A549 (cell line): ENCODE results near the gene MAP4K4. TPM values are rescaled to one million over a fixed set of nuclear protein-coding genes. Genes with fewer than 3 reads are reported as not detected.

ENCODE experiments used
- ATAC-seq, 2 experiments: fragments of 200-7000 bp in 1 of 2; fragments of >200 bp in 1 of 2; cut with Nextera tagmentation in 1 of 2; cut with Tn5 transposase in 1 of 2; 3 replicates each; pipeline versions ENCODE4 v1.8.0 to v1.9.1; 2018 to 2020; ENCODE audit warnings: mild to moderate bottlenecking in 1 of 2, moderate library complexity in 1 of 2
- CTCF ChIA-PET: fragments of 300-600 bp; sonication (Branson Sonifier 250); formaldehyde crosslinking; extraction: SDS; loops from one replicate; lab custom pipeline; 2021; ENCODE audit warnings: antibody characterized with exemption, inconsistent platforms; lab: Yijun Ruan, JAX
- POLR2A ChIA-PET: fragments of 350-600 bp; formaldehyde crosslinking; extraction: SDS; loops from one replicate; lab custom pipeline; 2021; ENCODE audit warnings: antibody characterized with exemption, inconsistent platforms; lab: Yijun Ruan, JAX
- DNase-seq, 2 experiments: peaks; one replicate each; pipeline versions ENCODE4 v3.0.0 to v3.0.0-alpha.2; 2011 to 2016; ENCODE audit warnings: low read depth in 1 of 2, low spot score in 1 of 2
- FAIRE-seq: peaks from 2 replicates; lab custom pipeline; 2011; peaks lifted over from hg19 to GRCh38; lab: Jason Lieb, UNC
- H3K27ac ChIP-seq, 2 experiments: fragments of >200 bp; sonication (Bioruptor Twin); formaldehyde crosslinking; 3 replicates each; pipeline ENCODE4 v1.5.1; 2016 to 2017
- H3K4me1 ChIP-seq: fragments of >200 bp; sonication (Bioruptor Twin); formaldehyde crosslinking; 3 replicates; pipeline ENCODE4 v1.6.1; 2016
- H3K4me2 ChIP-seq: fragments of >200 bp; sonication (Bioruptor Twin); formaldehyde crosslinking; 3 replicates; pipeline ENCODE4 v1.6.1; 2016
- H3K4me3 ChIP-seq: fragments of >200 bp; sonication (Bioruptor Twin); formaldehyde crosslinking; 3 replicates; pipeline ENCODE4 v1.5.1; 2016
- H3K9me3 ChIP-seq: fragments of >200 bp; sonication (Bioruptor Twin); formaldehyde crosslinking; 3 replicates; pipeline ENCODE4 v1.6.1; 2016
- CBX8 ChIP-seq: fragments of 200-600 bp; sonication (generic); IDR thresholded peaks from 2 replicates; pipeline ENCODE4 v1.6.1; 2016
- CEBPB ChIP-seq, 2 experiments: fragments of >200 bp in 1 of 2; sonication (Bioruptor Twin) in 1 of 2; formaldehyde crosslinking in 1 of 2; IDR thresholded peaks; 2 replicates each; pipeline ENCODE4 v1.6.1; 2012 to 2016
- CHD4 ChIP-seq: fragments of 200-600 bp; sonication (generic); IDR thresholded peaks from 2 replicates; pipeline ENCODE4 v1.6.1; 2016; ENCODE audit warnings: antibody characterized with exemption, mild to moderate bottlenecking, borderline replicate concordance
- E2F6 ChIP-seq: IDR thresholded peaks from 2 replicates; pipeline ENCODE4 v1.6.1; 2012; ENCODE audit warnings: low read depth, borderline replicate concordance
- EHMT2 ChIP-seq: fragments of 200-600 bp; sonication (generic); IDR thresholded peaks from 2 replicates; pipeline ENCODE4 v1.6.1; 2016; ENCODE audit warnings: antibody characterized with exemption, low read depth, mild to moderate bottlenecking, moderate library complexity
- EP300 ChIP-seq, 2 experiments: fragments of >200 bp; sonication (Bioruptor Twin); formaldehyde crosslinking; IDR thresholded peaks; 2 replicates in 1 of 2; 3 replicates in 1 of 2; pipeline ENCODE4 v1.6.1; 2016 to 2017
- ESRRA ChIP-seq: fragments of 150-350 bp; IDR thresholded peaks from 2 replicates; pipeline ENCODE4 v1.6.1; 2014; ENCODE audit warnings: mild to moderate bottlenecking, low read length, borderline replicate concordance
- FOSB ChIP-seq: fragments of 250-450 bp; sonication (Bioruptor Pico); IDR thresholded peaks from 2 replicates; pipeline ENCODE4 v1.5.0; 2020; ENCODE audit warnings: mild to moderate bottlenecking, moderate library complexity
- FOSL2 ChIP-seq, 2 experiments: fragments of 450-650 bp in 1 of 2; fragments of >200 bp in 1 of 2; sonication (Bioruptor Twin) in 1 of 2; formaldehyde crosslinking; IDR thresholded peaks; 2 replicates each; pipeline versions ENCODE4 v1.5.0 to v1.6.1; 2016 to 2020; ENCODE audit warnings: mild to moderate bottlenecking in 1 of 2, moderate library complexity in 1 of 2
- GATA3 ChIP-seq: IDR thresholded peaks from 2 replicates; pipeline ENCODE4 v1.6.1; 2012; ENCODE audit warnings: borderline replicate concordance
- HDAC2 ChIP-seq: fragments of 200-600 bp; sonication (generic); IDR thresholded peaks from 2 replicates; pipeline ENCODE4 v1.6.1; 2016
- HEYL ChIP-seq: fragments of 250-450 bp; sonication (Bioruptor Pico); IDR thresholded peaks from 2 replicates; pipeline ENCODE4 v1.8.0; 2021; ENCODE audit warnings: mild to moderate bottlenecking, moderate library complexity
- MAFK ChIP-seq: fragments of 450-650 bp; IDR thresholded peaks from 2 replicates; pipeline ENCODE4 v1.6.1; 2014; ENCODE audit not compliant: partially characterized antibody
- MYC ChIP-seq: IDR thresholded peaks from 2 replicates; pipeline ENCODE4 v1.6.1; 2012; ENCODE audit warnings: mild to moderate bottlenecking, inconsistent platforms, low read length, improper control_type of control experiment, borderline replicate concordance
- NFE2L2 ChIP-seq: fragments of 150-350 bp; conservative IDR thresholded peaks from 2 replicates; pipeline ENCODE4 v1.6.1; 2014; ENCODE audit warnings: low read length
- PBX3 ChIP-seq: IDR thresholded peaks from 2 replicates; pipeline ENCODE4 v1.6.1; 2012
- PHF8 ChIP-seq: fragments of 200-600 bp; sonication (generic); IDR thresholded peaks from 2 replicates; pipeline ENCODE4 v1.6.1; 2016; ENCODE audit warnings: low read depth, mild to moderate bottlenecking, antibody characterized with exemption, moderate library complexity, borderline replicate concordance
- POLR2A ChIP-seq: IDR thresholded peaks from 2 replicates; pipeline ENCODE4 v1.6.1; 2012; ENCODE audit warnings: mild to moderate bottlenecking, low read length
- RAD21 ChIP-seq, 2 experiments: fragments of >200 bp in 1 of 2; sonication (Bioruptor Twin) in 1 of 2; formaldehyde crosslinking in 1 of 2; IDR thresholded peaks in 1 of 2; conservative IDR thresholded peaks in 1 of 2; 2 replicates in 1 of 2; 3 replicates in 1 of 2; pipeline ENCODE4 v1.6.1; 2012 to 2018; ENCODE audit warnings: inconsistent platforms in 1 of 2
- RFX5 ChIP-seq: fragments of 450-650 bp; IDR thresholded peaks from 2 replicates; pipeline ENCODE4 v1.7.1; 2014; ENCODE audit warnings: antibody characterized with exemption, mild to moderate bottlenecking, moderate library complexity
- WGBS: methylation state at CpG from one replicate; pipeline ENCODE4 v1.1.6; 2017; ENCODE audit errors: missing lambda C conversion rate; 5-methylcytosine and 5-hydroxymethylcytosine counted together
- polyA plus RNA-seq, 4 experiments: library from polyadenylated mRNA; depleted of rRNA in 3 of 4; stranded (reverse); fragments of >200 nt; fragmentation: RNase III in 1 of 4; extraction: RNeasy Plus Mini Kit Qiagen cat#74134 plus additional on column Dnase treatment in 1 of 4; gene quantifications; 2 replicates in 3 of 4; 3 replicates in 1 of 4; pipeline ENCODE4 v1.2.3, GENCODE V29; 2011 to 2017

MAP4K4 gene
- polyA plus RNA-seq, 2 of the 4 experiments (the other 2 are of a cell fraction): 61.9 to 82.2 TPM

- CTCF ChIA-PET: interaction anchor here (0.9 to 1.5 kb wide), 2 partner anchors 57 to 64 kb away, joined by 3 to 4 read pairs; no protein-coding TSS in a partner anchor
- no peaks in the 10 kb centered on the region for H3K9me3 ChIP-seq
These were observed 8.8 kb downstream of the MAP4K4 start for GRCh38 chr2:101706121-101706818.

GRCh38 chr2:101706819-101707177 is 9.3 kb downstream of the MAP4K4 start:
- H3K27ac ChIP-seq: no peak overlapping the region
- ATAC-seq: no peak
- no peak overlapping the region for H3K4me3 ChIP-seq
- no peak overlapping the region for H3K4me2 ChIP-seq
- H3K9me3 ChIP-seq: no peaks in the 10 kb centered on the region
- FAIRE-seq: no peak
- CTCF ChIA-PET: interaction anchor here (1.5 kb wide), 1 partner anchor 64 kb away, joined by 3 read pairs; no protein-coding TSS in a partner anchor
- peaks cover 50% of the 10 kb centered on the region for H3K4me1 ChIP-seq
- DNase-seq: no peak
- POLR2A ChIA-PET: no interaction called here
- WGBS: 68% methylated on average over 1 of the region's 1 CpG
- TF ChIP-seq RAD21 (conservative IDR thresholded peaks at IDR 0.05 in 1 of 2, IDR thresholded peaks at IDR 0.05 in 1 of 2): no peak
- no peak for TF ChIP-seq ESRRA
- TF ChIP-seq POLR2A: no peak
- no peak for TF ChIP-seq CHD4
- no peak for TF ChIP-seq EHMT2
- no peak for TF ChIP-seq RFX5
- TF ChIP-seq, all 56 proteins: peak for 0

More at GRCh38 chr2:101706121-101706818, 8.8 kb downstream of the MAP4K4 start:
- 83% methylated on average over 4 of the region's 4 CpGs for WGBS
- FAIRE-seq: no peak
- Histone ChIP-seq H3K4me1 (peaks cover 53% of the 10 kb centered on the region), H3K4me2 (no peak overlapping the region), H3K4me3 (no peak overlapping the region), H3K27ac (no peak overlapping the region)
- POLR2A ChIA-PET: no interaction called here
- TF ChIP-seq FOSL2 (IDR thresholded peaks at IDR 0.05) (no peak), FOSL2 (CRISPR knock-in tag; IDR thresholded peaks at IDR 0.05) (no peak), GATA3 (no peak), PBX3 (no peak), POLR2A (no peak), CEBPB (IDR thresholded peaks at IDR 0.05) (no peak), HEYL (CRISPR knock-in tag) (no peak), HDAC2 (no peak), MAFK (no peak), E2F6 (no peak), CBX8 (no peak), PHF8 (no peak), CHD4 (no peak), MYC (no peak), NFE2L2 (no peak), FOSB (CRISPR knock-in tag) (no peak)
- ATAC-seq: no peak
- no peak for DNase-seq

GRCh38 chr2:101710036-101710435 is 12.5 kb downstream of the MAP4K4 start:
- ATAC-seq (peak in 1 of 2 experiments; percentile 20; a peak in 1 of 6 replicates), FAIRE-seq (no peak), DNase-seq (no peak)
- ChIA-PET POLR2A (interaction anchor here (1.3 kb wide), 1 partner anchor 13 kb away, joined by 5 read pairs; the partner anchor contains the start of gene MAP4K4), CTCF (interaction anchor here (0.9 to 1.6 kb wide), 5 partner anchors 12 to 113 kb away, joined by 3 to 6 read pairs (median 3); partner anchors contain the start of gene MAP4K4)
- Histone ChIP-seq H3K4me2 (peak overlapping the region; percentile 15), H3K4me3 (no peak overlapping the region), H3K4me1 (peaks cover 34% of the 10 kb centered on the region), H3K27ac (no peak overlapping the region), H3K9me3 (no peaks in the 10 kb centered on the region)
- no peak for TF ChIP-seq FOSL2 (IDR thresholded peaks at IDR 0.05)
- 0 out of 2 replicates have a peak, but pooled peaks have one; percentile 5 for TF ChIP-seq FOSL2 (CRISPR knock-in tag; IDR thresholded peaks at IDR 0.05)
- no peak for TF ChIP-seq EP300 (IDR thresholded peaks at IDR 0.05)
- WGBS: 10% methylated on average over 1 of the region's 1 CpG
